ENCODE results near the gene ATP5MG.

DNA sequence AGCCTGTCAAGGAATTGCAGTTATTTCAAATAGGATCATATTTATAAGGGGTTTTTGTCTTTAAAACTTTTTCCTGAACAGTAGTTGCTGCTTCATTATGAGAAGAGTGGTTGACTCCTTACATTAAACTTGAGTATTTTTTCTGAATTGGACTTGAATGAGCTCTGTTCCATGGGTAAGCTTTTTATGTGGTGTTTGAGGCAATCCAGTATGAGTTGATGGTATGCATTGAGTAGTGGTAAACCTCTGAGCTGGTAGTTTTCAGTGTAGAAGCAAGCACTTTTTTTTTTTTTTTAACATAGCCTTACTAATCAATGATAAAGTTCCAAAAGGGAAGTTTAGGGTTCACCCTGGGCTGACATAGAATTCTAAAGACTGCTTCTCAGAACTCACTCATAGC is 38.2 kb downstream of the ATP5MG start:
- TF ChIP-seq POLR2AphosphoS5 (IDR thresholded peaks at IDR 0.05) (no peak), POLR2A (IDR thresholded peaks at IDR 0.05) (no peak)

Measured in stomach (tissue), 4 donors.